ENCODE data around the gene SBNO1. TPM values are rescaled to one million over a fixed set of nuclear protein-coding genes. Genes with fewer than 3 reads are reported as not detected.
"Not testable (repeated sequence)": the region's sequence is repeated elsewhere in the genome, so short reads cannot be mapped to it uniquely, and the experiment has no call there.

Gene SBNO1
- polyA plus RNA-seq, 3 donors: 26.8 to 35.0 (median 32.5) TPM

DNA sequence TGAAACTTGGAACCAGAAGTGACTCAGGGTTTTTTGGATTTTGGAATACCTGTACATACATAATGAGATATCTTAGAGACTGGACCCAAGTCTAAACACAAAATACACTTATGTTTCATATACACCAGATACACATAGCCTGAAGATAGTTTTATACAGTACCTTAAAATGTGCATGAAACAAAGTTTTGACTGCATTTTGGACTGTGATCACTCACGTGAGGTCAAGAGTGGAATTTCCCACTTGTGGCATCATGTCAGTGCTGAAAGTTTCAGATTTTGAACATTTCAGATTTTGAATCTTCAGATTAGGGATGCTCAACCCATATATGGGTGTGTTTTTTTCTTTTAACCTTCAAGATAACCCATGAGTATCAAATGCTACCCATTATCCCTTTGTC lies 6.6 kb downstream of the SBNO1 start:
- no peak for DNase-seq

GRCh38 chr12:123356159-123356670 lies 8.4 kb downstream of the SBNO1 start:
- no peak for DNase-seq

DNA sequence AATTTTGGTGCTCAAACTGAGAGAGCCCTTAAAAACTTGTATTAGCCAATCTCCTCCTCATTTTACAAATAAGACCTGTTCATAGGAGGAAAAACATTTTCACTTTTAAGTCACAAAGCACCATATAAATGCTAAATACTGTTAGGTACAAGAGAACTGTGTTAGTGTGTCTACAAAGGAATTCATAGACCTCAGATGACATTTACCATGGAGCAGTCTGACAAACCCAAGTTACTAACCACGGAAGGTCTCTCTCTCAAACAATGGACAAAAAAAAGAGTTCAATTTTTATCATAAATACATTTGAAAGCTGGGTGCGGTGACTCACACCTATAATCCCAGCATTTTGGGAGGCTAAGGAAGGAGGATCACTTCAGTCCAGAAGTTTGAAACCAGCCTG lies 10.0 kb downstream of the SBNO1 start:
- no peak for DNase-seq

DNA sequence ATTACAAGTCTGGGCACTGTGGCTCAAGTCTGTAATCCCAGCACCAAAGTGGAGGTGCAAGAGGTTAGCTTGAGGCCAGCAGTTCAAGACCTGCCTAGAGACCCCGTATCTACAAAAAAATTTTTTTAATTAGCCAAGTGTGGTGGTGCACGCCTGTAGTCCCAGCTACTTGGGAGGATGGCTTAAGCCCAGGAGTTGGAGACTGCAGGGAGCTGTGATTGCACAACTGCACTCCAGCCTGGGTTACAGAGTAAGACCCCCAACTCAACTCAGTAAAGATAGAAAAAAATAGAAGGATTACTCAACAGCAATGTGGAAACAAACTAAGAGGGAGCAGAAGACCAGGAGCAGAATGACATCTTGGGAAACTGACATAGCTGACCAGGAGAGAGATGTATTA lies 13.3 kb downstream of the SBNO1 start:
- DNase-seq: no peak

- DNase-seq: no peak
Measured at GRCh38 chr12:123346946-123347345, 17.7 kb downstream of the SBNO1 start.

DNA sequence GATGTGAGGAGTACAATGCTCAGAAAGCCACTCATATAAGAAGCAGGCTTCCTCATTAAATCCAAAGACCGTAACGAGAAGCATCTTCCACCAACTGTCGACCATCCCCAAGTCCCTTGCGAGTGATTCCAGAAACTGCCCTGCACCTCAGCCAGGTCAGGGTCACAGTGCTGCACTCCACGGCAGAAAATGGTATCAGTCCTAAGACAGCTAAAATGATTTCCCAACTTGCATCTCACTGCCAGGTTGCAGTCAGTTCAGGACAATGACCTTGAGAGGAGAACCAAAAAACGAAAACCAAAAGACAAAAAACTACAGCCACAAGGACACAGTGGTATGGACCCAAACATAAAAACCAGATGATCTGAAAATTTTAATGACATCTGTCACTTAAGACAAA lies 20.6 kb downstream of the SBNO1 start:
- no peak for DNase-seq

GRCh38 chr12:123337070-123337469 lies 27.6 kb downstream of the SBNO1 start:
- no peak for DNase-seq

- no peak for DNase-seq
Measured at GRCh38 chr12:123336530-123336929, 28.1 kb downstream of the SBNO1 start.

- no peak for DNase-seq
Measured at GRCh38 chr12:123335490-123335889, 29.2 kb downstream of the SBNO1 start.

- DNase-seq: no peak
Measured at GRCh38 chr12:123329799-123330198, 34.8 kb downstream of the SBNO1 start.

- no peak for DNase-seq
Measured at GRCh38 chr12:123319826-123320225, 44.8 kb downstream of the SBNO1 start.

GRCh38 chr12:123319273-123319672 lies 45.4 kb downstream of the SBNO1 start:
- no peak for DNase-seq

DNA sequence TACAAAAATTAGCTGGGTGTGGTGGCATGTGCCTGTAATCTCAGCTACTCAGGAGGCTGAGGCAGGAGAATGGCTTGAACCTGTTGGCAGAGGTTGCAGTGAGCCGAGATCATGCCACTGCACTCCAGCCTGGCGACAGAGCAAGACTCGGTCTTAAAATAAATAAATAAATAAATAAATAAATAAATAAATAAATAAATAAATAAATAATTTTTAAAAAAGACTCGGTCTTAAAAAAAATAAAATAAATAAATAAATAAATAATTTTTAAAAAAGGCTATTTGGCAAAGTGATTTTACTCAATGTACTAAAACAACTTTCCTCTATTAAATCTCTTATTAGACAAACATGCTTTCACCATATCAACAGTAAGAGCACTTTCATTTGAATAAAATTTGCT lies 51.6 kb downstream of the SBNO1 start:
- DNase-seq: not testable (repeated sequence)

- no peak for DNase-seq
Measured at GRCh38 chr12:123306200-123306599, 58.4 kb downstream of the SBNO1 start.

- DNase-seq: no peak
Measured at GRCh38 chr12:123305136-123305535, 59.5 kb downstream of the SBNO1 start.

DNA sequence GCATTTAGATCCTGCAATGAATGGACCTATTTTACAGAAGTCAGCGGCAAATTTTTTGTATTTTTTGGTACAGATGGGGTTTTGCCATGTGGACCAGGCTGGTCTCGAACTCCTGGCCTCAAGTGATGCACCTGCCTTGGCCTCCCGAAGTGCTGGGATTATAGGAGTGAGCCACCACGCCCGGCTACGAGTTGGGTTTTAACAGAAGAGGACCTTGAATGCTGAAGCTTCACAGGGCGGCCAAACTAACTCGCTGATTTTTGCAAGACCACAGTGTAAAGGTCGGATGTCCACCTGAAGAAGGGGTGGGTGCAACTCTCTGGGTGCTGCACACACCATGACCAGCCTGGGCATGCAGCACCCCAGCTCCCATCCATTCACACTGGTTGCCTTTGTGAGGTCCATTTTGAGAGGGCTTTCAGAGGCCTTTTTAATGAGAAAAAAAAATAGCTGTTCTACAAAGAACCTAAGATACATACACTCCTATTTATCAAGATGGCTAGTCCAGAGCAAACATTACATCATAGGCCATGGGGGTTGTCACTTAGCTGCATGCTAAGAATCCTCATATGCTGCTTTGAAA lies 71.4 kb downstream of the SBNO1 start:
- DNase-seq: no peak

DNA sequence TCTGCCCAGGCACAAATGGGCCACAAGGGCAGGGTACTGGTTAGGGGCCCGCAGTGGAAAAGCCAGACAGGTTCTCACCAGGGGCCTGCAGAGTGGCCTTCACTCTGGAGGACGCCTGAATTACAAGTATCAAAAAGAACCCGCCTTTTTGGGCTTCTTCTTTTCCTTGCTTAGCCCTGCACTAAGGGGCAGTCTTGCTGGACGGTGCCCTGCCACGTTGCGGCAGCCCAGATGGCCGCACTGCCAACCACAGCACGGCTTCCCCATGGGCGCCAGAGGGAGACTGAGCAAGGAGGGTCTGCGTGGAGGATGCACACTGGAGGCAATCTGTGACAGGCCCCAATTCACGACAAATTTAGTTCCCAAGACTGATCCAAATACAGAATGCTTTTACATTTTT lies 74.7 kb downstream of the SBNO1 start:
- no peak for DNase-seq

- DNase-seq: no peak
Measured at GRCh38 chr12:123288751-123289346, 75.8 kb downstream of the SBNO1 start.

DNA sequence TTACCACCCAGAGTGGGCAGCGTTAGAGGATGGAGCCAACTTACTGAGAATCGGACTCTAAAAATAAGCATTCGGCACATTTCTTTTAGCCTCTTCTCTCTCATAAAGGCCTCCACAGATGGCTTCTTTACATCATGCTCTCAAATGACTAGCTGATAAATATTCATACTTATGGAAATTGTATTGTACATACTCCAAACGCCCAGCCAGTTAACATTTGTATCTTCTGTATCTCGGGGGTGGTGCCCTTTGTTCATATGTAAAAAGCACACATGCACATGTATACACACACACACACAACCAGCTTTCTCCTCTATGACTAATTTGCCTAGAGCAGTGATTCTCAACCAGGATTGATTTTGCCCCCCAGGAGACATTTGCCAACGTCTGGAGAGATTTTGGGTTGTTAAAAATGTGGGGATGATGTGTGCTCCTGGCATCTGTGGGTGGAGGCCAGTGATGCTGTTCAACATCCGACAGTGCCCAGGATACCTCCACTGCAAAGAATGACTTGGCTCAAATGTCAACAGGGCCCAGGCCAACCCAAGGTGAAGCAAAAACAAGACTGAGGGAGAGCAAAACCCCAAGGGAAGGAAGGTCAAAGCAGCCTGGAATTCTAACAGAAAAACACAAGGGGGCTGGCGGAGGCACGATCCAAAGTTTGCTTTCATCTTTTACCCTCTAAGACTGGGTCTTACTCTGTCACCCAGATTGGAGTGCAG lies 77.8 kb downstream of the SBNO1 start:
- DNase-seq: no peak

GRCh38 chr12:123284669-123285068 lies 80.0 kb downstream of the SBNO1 start:
- DNase-seq: no peak

GRCh38 chr12:123283461-123283860 lies 81.2 kb downstream of the SBNO1 start:
- DNase-seq: no peak

- DNase-seq: no peak
Measured at GRCh38 chr12:123282111-123282510, 82.5 kb downstream of the SBNO1 start.

- no peak for DNase-seq
Measured at GRCh38 chr12:123280971-123281370, 83.7 kb downstream of the SBNO1 start.
